ENCODE measurements around the gene SULT1A1.
"Not testable (repeated sequence)": the region's sequence is repeated elsewhere in the genome, so short reads cannot be mapped to it uniquely, and the experiment has no call there.

SULT1A1 gene

DNA sequence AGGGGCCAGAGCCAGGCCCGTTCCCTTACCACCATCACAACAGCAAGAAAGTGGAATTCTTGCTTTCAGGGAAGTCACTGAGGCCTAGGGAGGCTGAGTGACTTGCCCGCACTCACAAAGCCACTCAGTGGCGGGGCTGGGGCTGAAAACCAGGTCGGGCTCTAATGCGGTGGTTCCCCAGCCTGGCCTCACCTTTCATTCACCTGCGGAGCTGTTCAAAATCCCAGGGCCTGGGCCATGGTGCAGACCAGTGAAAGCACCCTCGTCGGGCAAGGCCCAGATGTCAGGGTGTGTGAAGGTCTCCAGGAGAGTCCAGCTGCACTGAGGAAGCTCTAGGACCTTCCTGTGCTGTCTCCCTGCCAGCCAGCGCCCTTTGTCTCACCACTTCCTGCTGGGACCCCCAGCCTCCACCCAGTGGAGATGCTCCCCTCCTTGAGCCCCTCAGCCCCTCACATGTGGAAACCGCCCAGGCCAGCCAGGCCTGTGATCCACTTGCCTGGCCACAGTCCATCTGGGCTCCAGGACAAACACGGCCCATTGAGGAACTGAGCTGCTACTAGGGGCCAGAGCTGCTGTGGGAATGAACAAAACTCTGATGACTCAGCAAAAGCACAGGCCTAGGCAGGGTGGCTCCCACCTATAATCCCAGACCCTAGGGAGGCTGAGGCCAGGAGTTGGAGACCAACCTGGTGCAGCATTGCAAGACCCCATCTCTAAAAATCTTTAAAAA, 812 bp downstream of the SULT1A1 start:
- in situ Hi-C loops (cut with HindIII; ENCODE audit: low sequenced_read_pairs) = not testable (repeated sequence)

DNA sequence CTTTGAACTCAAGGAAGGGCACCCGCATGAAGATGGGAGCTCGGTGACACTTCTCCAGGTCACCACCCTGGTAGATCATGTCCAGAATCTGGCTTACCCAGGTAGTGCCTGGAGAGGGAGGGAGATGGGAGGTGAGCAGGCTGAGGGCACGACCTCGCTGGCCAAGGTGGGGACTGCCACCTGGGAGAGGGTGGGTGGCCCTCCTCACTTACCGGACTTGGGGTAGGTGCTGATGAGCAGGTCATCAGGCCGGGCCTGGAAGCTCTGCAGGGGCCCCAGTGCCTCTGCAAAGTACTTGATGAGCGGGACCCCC, 1.4 kb downstream of the SULT1A1 start:
- in situ Hi-C loops (cut with HindIII; ENCODE audit: low sequenced_read_pairs) = not testable (repeated sequence)

DNA sequence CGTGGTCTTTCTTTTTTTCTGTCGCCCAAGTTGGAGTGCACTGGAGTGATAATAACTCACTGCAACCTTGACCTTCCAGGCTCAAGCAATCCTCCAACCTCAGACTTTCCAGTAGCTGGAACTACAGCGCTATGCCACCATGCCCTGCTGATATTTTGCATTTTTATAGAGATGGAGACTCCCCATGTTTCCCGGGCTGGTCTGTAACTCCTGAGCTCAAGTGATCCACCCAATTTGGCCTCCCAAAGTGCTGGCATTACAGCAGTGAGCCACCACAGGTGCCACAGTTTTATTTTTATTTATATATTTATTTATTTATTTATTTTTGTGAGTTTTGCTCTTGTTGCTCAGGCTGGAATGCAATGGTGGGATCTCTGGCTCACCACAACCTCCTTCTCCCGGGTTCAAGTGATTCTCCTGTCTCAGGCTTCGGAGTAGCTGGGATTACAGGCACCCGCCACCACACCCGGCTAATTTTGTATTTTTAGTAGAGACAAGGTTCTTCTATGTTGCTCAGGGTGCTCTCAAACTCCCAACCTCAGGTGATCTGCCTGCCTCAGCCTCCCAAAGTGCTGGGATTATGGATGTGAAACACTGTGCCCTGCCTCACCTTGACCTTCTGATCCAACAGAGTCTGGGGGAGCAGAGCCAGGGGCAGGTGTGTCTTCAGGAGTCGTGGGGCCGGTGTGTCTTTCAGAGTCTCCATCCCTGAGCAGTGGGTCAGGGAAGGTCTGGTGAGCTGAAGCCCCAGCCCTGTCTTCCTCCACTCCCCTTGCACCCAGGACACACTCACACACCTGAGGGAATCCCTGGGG, 2.0 kb downstream of the SULT1A1 start:
- in situ Hi-C loops (cut with HindIII; ENCODE audit: low sequenced_read_pairs) = not testable (repeated sequence)

DNA sequence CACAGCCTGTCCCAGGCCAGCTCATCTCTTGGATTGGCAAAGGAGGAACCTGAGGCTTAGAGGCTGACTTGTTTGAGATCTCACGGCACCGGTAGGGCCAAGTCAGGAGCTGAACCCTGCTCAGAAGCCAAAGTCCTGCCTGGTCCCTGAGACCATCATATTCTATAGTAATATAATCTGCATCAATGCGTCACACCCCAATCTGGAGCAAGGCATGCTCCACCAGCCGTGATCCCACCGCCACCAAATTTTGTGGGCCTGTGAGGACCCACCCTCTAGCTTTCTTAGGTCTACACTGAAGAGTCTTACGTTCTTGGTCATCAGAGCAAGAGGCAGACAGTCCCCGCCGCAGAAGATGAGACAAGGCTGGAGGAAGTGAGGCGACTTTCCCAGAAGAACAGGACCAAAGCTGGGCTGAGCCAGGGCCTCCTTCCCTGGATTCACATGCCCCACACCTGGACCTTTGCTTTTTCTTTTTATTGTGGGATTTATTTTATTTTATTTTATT, 2.7 kb downstream of the SULT1A1 start:
- in situ Hi-C loops (cut with HindIII; ENCODE audit: low sequenced_read_pairs) = no loop called here

DNA sequence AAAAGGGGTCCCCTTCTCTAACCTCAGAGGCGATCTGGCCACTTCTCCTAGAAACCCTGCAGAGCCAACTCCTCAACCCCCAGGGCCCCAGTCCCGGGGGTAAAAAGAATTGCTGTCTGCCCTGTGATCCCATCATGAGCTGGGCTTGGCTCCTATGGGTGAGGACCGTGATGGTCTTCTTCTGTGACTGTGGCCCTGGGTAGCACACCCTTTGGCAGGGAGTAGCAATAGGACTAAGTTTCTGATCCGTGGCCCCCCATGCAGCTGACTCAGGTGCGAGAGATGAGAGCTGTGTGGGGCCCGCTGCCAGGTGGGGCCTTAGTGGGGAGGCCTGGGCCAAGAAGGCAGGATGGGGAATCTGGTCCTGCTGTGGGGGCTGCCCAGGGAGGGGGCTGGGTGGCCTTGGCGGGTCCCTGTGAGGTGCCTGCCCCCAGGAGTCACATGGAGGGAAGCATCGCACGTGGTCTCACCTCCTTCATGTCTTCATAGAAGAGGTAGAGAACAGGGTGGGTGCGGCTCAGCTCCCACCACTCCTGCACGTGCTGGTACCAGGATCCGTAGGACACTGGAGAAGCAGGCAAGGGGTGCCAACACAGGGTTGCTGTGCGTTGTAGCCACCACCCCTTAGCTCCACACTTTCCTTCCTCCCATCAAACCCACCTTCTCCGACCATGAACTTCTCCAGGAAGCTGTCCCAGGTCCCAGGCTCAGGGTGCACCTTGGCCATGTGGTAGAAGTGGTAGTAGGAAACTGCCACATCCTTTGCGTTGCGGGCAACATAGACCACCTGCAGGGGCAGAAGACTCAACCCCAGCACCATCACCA, 3.3 kb downstream of the SULT1A1 start:
- in situ Hi-C loops (cut with HindIII; ENCODE audit: low sequenced_read_pairs) = no loop called here

DNA sequence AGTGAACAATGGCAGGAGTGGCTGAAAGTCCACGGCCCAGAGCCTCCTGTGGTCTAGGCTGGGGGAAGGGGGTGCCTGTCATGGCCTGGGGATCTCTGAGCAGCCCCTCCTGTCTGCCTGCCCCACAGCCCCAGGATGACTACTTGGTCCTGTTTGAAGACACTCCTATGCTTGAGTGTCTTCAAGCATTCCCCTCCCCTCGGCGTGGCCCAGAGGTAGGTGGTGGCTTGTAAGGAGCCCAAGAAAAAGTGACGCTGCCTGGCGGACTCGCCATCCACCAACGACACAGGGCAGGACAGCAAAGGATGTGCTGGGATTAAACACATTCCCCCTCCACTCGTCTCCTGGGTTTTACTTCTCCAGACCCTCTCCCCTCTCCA, 5.7 kb downstream of the SULT1A1 start:
- in situ Hi-C loops (cut with HindIII; ENCODE audit: low sequenced_read_pairs) = no loop called here

DNA sequence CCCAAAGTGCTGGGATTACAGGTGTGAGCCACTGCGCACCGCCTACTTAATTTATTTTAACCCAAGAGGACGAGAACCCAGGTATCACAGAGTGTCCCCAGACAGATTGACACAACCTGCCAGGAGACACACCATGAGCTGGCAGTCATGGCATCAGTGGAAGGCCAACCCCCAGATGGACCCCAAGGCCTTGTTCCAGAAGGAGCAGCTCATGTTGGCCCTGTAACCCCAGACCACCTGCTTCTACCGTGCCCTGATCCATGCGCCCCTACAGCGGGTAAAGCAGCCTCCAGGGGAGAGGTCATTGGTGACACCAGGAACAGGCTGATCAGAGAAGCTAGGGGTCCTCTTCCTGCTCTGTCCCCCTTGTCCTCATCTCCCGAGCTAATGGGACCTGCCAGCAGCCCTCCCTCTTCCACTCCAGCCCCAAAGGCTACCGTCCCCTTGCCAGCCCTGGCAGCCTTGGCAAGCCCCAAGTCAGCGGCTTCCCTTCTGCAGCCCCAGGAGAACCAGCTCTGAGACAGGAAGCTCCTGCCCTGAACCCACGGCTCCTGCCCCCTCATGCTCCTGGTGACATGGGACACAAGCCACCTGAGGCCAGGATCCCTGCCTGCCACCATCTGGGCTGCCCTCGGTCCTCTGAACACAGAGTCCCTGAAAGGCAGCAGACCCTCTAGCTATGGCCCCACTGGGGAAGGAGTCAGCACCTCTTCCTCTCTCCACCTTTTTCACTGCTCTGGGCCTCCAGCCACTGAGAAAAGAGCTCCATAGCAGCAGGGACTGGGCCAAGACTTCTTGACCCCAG, 6.3 kb downstream of the SULT1A1 start:
- in situ Hi-C loops (cut with HindIII; ENCODE audit: low sequenced_read_pairs) = no loop called here

DNA sequence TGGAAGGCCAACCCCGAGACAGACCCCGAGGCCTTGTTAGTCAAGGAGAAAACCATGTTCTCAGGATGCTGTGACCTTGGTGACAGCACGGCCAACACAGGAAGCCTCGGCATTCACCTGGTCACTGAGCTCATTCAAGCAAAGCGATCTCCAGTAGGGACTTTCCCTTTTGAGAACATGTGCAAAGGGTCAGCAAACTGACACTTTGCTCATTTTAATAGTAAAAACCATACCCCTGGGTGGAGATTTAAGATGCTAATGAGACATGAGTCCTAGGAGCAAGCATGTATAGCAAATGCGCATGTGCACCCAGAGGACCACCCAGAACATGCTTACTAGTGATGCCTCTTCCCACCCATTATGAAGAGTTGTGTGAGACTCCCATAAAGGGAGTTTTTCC, 7.3 kb downstream of the SULT1A1 start:
- in situ Hi-C loops (cut with HindIII; ENCODE audit: low sequenced_read_pairs) = no loop called here

DNA sequence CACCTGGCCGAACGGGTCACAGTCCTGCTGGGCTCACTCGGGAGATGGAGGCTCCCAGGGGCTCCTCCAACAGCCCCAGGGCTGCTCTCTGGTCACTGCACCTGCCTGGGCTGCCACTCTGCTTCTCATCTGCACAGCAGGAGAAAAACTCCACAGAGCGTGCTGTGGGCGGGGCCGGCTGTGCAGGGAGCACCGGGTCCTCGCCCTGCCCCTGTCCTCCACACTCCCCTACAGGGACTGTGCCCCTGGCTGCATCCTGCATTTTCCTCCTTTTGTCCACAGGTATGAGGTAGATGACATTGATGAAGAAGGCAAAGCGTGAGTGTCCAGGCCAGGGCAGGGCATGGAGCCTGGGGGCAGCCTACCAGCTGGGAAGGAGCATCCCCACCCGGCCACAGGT, 7.8 kb downstream of the SULT1A1 start:
- in situ Hi-C loops (cut with HindIII; ENCODE audit: low sequenced_read_pairs) = not testable (repeated sequence)

DNA sequence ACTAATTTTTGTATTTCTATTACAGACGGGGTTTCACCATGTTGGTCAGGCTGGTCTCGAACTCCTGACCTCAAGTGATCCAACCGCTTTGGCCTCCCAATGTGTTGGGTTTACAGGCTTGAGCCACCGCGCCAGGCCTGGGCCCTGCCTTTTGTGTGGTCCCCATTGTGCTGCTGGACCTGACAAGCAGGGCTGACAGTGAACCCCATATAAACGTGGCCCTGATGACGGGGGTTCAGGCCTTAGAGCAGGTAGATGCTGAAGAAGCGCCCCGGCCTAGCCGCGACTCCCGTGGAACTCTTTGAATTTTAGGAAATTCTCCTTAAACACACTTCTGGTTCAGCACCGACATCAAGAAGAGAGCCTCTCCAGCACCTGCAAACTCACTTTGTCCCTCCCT, 8.3 kb downstream of the SULT1A1 start:
- in situ Hi-C loops (cut with HindIII; ENCODE audit: low sequenced_read_pairs) = not testable (repeated sequence)

DNA sequence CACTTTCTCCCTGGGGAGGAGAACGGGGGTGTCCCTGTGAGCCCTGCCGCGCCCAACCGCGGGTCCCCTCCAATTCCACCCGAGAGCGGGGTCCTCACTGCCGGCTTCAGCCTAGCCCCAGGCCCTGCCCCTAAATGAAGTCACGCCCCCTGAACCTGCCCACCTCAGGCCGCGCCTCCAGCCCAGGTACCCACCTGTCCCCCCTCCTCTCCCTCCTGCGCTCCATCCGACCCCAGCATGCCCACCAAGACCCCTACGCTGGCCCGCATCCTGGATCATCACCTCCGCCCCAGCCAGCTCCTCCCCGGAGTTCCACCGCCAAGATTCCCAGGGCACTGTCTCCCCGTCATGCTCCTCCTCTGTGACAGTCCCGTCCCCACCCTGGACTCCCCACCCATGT, 8.9 kb downstream of the SULT1A1 start:
- in situ Hi-C loops (cut with HindIII; ENCODE audit: low sequenced_read_pairs) = not testable (repeated sequence)

DNA sequence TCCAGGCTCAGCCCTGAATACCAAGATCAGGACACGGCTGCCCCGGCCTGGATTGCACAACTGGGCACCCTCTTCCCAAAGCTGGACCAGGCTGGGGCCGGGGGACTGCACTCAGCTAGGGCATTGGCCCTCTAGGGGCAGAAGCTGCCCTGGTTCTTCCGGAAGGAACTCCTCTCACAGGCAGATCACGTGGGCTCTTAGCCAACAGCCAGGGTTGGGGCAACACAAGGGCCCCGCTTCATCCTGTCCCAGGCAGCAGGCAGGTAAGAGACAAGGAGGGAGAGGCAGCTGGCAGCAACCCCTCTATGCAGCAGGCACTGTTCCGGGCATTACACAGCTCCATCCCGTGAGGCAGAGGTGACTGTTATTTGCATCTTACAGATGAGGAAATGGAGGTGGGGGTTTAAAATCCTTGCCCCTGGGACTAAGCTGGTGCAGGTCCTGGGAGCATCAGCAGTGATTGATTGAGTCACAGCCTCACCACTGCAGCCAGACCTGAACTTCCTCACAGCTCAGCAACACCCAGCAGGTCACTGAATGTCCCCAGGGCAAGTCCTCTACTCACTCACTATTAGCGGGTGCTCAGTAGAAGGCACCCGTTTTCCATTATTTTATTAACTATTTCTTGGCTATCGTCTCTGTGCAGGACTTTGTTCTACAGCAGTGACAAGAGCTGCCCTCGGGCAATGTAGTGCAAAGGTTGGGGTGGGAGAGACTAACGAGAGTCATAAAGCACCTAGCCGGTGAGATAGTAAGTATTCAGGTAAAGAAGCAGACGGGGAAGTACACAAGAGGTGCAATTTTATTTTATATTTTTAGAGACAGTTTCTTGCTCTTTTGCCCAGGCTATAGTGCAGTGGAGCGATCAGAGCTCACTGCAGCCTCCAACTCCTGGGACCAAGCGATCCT, 10.2 kb downstream of the SULT1A1 start:
- in situ Hi-C loops (cut with HindIII; ENCODE audit: low sequenced_read_pairs) = not testable (repeated sequence)

DNA sequence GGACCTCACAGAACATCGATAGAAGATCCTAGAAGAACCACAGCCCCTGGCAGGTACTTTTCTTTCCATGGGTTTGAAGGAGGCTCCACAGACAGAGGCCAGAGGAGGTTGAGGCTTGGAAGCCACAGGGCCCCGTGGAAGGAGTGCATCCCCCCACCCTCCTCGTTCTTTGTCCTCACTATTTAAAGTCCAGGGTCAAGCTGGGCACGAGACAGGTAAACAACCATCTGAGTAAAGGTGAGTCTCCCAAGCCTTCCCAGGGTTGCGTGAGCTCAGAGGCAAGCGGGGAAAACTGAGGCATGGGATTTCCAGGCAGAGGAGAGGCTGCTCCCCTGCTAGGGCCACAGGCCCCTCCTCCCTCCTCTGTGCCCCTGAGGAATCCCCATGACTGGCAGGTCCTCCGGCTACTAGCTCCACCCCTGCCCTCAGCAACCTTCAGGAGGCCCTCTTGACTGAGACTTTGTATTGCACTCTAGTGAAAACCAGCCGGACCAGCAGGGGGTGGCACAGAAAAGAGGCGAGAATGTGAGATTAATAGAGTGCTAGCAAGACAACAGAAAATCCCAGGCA, 12.1 kb downstream of the SULT1A1 start:
- in situ Hi-C loops (cut with HindIII; ENCODE audit: low sequenced_read_pairs) = no loop called here

DNA sequence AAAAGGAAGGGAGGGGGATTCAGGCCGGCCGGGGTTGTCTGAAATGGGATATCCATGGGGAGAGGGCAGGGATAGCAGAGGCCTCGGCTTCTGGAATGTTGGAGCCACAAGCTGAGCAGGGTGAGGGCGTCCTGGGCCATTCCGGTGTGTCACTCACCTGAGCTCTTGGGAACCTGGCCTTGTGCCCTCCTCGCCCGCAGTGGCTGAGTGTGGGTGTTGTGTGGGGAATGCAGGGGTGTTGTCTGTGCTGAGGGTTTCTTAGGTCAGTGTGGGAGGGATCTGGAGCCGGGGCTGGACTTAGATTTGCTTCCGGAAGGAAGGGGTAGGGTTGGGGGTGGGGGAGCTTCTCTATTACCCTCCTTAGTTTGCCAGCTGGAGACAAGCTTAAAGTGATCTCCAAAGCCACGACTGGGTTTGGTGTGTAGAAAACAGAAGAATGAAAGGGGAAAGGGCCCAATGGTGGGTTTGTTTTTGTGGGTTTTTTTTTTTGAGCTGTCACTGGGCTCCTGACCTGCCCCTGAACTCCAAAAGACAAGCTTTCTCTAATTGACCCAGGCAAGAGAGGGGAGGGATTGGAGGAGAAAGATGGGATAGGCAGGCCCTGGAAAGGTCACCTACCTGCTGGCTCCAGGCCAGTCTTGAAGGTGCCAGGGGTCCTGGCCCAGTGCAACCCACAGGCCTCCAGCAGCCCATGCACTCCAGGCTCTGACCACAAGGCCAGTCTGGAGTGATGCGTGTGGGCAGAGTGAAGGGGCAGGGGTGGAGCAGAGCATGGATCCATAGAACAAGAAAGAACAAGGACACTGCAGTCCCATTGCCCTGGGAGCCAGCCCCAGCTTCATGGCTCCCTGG, 12.8 kb downstream of the SULT1A1 start, which contains the start of gene SULT1A2:
Gene SULT1A2, minus strand, starts transcription at position 211 of the 852 bp plus-strand sequence. CDS start 1,120 bp downstream, outside the sequence.
- in situ Hi-C loops (cut with HindIII; ENCODE audit: low sequenced_read_pairs) = no loop called here

DNA sequence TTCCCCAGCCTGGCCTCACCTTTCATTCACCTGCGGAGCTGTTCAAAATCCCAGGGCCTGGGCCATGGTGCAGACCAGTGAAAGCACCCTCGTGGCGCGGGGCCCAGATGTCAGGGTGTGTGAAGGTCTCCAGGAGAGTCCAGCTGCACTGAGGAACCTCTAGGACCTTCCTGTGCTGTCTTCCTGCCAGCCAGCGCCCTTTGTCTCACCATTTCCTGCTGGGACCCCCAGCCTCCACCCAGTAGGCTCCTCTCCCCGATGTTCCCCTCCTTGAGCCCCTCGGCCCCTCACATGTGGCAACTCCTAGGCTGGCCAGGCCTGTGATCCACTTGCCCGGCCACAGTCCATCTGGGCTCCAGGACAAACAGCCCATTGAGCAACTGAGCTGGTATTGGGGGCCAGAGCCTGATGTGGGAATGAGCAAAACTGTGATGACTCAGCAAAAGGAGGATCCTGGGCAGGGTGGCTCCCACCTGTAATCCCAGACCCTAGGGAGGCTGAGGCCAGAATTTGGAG, 13.7 kb downstream of the SULT1A1 start:
- in situ Hi-C loops (cut with HindIII; ENCODE audit: low sequenced_read_pairs) = no loop called here

DNA sequence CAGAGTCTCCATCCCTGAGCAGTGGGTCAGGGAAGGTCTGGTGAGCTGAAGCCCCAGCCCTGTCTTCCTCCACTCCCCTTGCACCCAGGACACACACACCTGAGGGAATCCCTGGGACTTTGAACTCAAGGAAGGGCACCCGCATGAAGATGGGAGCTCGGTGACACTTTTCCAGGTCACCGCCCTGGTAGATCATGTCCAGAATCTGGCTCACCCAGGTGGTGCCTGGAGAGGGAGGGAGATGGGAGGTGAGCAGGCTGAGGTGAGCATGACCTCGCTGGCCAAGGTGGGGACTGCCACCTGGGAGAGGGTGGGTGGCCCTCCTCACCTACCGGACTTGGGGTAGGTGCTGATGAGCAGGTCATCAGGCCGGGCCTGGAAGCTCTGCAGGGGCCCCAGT, 14.4 kb downstream of the SULT1A1 start:
- in situ Hi-C loops (cut with HindIII; ENCODE audit: low sequenced_read_pairs) = not testable (repeated sequence)

DNA sequence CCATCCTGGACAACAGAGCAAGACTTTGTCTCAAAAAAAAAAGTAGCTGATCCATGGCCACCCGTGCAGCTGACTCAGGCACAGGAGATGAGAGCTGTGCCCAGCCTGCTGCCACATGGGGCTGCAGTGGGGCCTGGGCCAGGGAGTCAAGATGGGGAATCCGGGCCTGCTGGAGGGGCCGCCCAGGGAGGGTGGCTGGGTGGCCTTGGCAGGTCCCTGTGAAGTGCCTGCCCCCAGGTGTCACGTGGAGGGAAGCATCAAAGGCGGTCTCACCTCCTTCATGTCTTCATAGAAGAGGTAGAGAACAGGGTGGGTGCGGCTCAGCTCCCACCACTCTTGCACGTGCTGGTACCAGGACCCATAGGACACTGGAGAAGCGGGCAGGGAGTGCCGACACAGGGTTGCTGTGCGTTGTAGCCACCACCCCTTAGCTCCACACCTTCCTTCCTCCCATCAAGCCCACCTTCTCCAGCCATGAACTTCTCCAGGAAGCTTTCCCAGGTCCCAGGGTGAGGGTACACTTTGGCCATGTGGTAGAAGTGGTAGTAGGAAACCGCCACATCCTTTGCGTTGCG, 16.8 kb downstream of the SULT1A1 start:
- in situ Hi-C loops (cut with HindIII; ENCODE audit: low sequenced_read_pairs) = no loop called here

DNA sequence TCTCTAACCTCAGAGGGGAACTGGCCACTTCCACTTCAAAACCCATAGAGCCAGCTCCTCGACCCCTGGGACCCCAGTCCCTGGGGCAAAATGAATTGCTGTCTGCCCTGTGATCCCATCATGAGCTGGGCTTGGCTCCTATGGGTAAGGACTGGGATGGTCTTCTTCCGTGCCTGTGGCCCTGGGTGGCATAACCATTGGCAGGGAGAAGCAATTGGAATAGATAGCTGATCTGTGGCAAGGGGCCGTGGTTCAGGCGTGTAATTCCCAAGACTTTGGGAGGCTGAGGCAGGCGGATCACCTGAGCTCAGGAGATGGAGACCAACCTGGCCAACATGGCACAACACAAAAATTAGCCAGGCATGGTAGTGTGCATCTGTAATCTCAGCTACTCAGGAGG, 17.3 kb downstream of the SULT1A1 start:
- in situ Hi-C loops (cut with HindIII; ENCODE audit: low sequenced_read_pairs) = no loop called here

Data from DLD1 (cell line).